CD4-positive, alpha-beta T cell treated with Interleukin-15 for 1 hour (primary cell): ENCODE measurements around the gene PIGL.
"Not testable (repeated sequence)": the region's sequence is repeated elsewhere in the genome, so short reads cannot be mapped to it uniquely, and the experiment has no call there.

Source experiments
- DNase-seq: peaks from one replicate; pipeline ENCODE4 v3.0.0-alpha.2; 2020

PIGL gene

DNA sequence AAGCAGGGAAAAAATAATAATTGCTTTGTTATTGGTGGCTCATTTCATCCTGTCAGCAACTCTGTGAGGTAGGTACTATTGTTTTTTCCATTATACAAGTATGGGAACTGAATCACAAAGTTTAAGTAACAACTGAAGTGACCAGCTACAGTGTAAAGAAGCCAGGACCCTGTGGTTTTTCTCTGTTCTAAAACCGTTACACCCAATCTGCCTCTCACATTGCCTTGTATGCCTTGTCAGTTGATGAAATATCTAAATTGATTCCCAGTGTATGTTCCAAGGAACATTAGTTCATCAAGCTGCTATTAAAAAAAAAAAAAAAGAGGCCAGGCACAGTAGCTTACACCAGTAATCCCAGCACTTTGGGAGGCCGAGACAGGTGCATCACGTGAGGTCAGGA lies 5.4 kb downstream of the PIGL start:
- no peak for DNase-seq

DNA sequence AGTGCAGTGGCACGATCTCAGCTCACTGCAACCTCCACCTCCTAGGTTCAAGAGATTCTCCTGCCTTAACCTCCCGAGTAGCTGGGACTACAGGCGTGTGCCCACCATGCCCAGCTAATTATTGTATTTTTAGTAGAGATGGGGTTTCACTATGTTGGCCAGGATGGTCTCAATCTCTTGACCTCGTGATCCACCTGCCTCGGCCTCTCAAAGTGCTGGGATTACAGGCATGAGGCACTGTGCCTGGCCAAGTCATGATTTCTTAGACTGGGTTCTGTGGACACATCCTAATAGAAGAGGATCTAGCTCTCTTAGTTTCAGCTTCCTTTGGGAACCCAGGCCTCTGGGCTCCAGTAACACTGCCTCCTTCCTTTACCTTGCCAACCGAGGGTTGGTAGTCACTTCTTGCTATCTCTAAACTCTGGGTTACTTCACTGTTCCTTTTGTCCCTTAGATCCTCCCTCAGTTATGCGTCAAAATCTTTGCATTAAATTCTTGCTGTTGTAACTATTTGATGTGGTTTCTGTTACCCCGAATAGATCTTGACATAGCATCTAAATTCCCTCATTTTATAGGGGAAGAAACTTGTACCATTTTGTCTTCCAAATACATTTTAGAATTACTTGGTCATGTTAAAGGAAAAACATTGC lies 13.0 kb downstream of the PIGL start:
- not testable (repeated sequence) for DNase-seq

DNA sequence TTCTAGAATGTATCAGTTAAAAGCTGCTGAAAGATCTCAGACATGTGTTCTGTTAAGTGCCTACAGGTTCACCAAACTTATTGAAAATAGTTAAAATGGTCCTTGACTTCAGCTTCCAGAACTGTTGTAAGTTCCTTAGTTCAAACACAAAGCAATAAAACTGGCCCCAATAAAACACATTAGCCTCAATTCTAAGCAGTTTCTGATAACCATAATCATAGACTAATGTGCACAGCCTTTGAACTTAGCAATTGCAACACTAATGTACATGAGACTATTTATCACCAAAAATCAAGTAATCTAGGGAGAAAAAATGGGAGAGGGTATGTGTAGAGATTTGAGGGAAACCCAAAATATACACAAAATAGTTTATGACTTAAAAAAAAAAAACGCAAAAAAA lies 15.4 kb downstream of the PIGL start:
- DNase-seq = no peak

DNA sequence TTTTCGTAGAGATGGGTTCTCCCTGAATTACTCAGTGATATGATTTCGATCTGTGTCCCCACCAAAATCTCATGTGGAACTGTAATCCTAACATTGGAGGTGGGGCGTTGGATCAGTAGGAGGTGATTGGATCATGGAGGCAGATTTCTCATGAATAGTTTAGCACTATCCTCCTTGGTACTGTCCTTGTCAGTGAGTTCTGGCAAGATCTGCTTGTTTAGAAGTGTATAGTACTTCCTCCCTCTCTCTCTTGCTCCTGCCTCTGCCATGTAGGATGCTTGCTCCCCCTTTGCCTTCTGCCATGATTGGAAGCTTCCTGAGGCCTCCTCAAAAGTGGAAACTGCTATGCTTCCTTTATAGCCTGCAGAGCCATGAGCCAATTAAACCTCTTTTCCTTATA lies 22.9 kb downstream of the PIGL start:
- DNase-seq = no peak

- no peak for DNase-seq
Measured at GRCh38 chr17:16241906-16242399, 24.9 kb downstream of the PIGL start.

DNA sequence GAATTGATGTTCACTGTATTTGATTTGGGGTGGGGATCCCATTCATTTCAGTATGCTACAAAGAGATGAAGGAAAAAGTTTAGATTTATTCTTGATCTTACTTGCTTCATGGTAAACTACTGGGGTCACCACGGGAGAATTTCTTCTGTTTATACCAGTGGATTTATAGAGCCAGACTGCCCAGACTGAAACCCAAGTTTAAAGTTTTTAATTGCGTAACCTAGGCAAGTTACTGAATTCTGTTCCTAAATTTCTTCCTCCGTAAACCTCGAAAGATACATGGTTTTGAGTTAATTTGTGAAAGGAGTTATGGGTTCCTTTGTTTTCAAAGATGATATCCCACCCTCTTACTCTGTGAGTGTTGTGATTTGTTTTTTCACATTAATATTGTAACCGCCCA lies 26.4 kb downstream of the PIGL start:
- DNase-seq = no peak

GRCh38 chr17:16243801-16244567 lies 27.0 kb downstream of the PIGL start:
- DNase-seq = no peak

- DNase-seq = no peak
Measured at GRCh38 chr17:16247586-16247984, 30.6 kb downstream of the PIGL start.

DNA sequence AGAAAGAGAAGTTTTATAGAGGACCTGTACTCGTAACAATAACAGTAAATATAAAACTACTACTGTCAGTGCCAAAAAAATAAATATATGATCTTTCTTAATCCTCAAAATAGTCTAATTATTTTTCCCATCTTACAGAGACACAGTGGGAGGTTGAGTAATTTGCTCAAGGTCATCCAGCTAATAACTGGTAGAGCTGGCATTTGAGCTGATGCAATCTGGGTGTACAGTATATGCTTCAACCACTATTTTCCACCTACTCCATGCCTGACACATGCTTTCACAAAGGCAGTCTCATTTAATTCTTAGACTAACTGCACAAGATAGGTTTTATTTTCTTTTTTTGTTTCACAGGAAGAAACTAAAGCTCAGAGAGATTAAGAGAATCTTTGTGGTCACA lies 33.6 kb downstream of the PIGL start:
- DNase-seq = no peak

DNA sequence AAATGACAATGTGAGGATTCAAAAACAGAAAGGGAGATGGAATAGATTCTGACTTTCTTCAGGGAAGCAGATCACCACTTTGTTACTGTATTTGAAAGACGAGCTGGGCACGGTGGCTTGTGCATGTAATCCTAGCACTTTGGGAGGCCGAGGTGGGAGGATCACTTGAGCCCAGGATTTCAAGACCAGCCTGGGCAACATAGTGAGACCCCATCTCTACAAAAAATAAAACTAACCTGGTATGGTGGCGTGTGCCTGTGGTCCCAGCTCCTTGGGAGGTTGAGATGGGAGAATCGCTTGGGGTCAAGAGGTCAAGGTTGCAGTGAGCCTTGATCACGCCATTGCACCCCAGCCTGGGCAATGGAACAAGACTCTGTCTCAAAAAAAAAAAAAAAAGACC lies 34.0 kb downstream of the PIGL start:
- no peak for DNase-seq

- no peak for DNase-seq
Measured at GRCh38 chr17:16251556-16251955, 34.5 kb downstream of the PIGL start.

DNA sequence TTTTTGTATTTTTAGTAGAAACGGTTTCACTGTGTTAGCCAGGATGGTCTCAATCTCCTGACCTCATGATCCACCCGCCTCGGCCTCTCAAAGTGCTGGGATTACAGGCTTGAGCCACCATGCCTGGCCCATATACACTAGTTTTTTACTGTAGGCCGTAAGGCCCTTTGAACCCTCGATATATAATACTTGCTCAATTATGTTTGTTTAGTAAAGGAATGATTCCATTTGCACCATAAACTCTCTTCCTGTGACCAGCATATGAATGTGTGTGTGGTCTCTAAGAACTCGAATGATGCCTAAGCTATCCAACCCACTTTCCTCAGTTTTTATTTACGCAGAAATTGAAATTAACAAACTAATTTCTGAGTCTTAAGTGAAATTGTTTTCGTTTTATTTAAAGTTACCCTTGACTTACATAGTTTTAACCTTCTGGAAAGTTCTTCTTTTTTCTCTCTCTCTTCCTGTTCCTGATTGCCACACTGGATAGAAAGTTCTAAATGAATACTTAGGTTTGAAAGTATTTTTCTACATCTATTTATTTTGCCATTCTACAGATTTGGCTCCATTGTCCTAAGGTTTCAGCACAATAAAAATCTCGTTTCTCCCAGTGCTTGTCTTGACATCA lies 37.9 kb downstream of the PIGL start:
- DNase-seq = no peak

DNA sequence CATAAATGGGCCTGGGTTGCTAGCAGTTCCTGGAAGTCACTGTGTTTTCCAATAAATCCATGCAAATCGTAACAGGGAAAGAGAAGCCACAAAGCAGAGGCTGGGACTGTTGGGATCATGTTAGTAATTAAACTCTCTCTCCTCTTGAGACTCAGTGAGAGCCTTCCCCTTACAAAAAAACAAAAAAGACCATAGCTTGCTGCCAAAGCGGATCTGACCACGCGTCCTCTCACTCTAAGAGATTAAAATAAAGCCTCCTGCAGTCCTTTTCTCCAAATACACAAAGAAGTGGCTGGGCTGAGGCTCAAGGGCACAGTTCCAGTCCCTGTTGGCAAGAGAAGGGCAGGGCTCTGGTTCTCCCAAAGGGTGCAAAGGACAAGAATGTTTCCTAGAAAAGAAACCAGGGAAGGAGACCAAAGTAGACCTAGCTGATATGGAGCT lies 38.5 kb downstream of the PIGL start:
- no peak for DNase-seq

GRCh38 chr17:16258901-16259300 lies 41.9 kb downstream of the PIGL start:
- no peak for DNase-seq

DNA sequence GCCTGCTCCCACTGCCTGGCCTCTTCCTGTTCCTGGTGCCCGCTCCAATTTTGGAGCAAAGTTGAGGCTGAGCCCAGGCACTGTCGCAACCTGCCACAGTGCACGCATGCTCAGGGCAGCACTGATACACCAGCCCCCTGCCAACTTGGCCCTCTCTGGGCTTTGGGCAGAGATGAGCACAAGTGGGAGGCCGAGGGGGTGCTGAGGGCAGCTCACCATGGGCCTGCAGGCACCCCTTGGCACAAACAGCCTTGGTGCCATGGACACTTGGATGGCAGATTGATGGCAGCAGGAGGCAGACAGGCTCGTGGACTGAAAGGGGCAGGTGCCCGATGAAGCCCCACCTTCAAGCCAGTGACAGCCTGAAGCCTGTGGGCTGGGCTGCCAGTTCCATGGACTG lies 42.9 kb downstream of the PIGL start:
- no peak for DNase-seq

GRCh38 chr17:16261049-16261448 lies 44.0 kb downstream of the PIGL start:
- DNase-seq = no peak

DNA sequence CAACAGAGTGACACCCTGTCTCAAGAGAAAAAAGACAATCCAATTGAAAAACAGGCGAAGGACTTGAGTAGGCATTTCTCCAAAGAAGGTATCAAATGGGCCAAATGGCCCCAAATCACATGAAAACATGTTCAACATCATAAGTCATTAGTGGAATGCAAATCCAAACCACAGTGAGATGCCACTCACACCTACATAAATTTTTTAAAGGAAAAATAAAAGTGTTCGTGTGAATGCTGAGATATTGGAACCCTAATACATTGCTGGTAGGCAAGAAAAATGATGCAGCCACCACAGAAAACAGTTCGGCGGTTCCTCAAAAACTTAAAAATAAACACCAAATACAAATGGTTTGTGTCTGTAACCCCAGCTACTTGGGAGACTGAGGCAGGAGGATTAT lies 45.2 kb downstream of the PIGL start:
- no peak for DNase-seq

DNA sequence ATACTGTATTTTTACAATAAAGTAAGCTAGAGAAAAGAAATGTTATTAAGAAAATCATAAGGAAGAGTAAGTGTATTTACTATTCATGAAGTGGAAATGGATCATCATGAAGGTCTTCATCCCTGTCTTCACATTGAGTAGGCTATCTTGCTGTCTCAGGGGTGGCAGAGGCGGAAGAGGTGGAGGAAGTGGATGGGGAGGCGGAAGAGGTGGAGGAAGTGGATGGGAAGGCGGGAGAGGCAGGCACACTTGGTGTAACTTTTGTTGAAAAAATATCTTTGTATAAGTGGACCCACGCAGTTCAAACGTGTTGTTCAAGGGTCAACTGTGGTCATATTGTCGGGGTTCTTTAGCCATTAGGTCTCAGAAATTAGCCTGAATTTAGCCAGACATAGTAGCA lies 50.2 kb downstream of the PIGL start:
- DNase-seq = no peak

GRCh38 chr17:16269658-16270057 lies 52.6 kb downstream of the PIGL start:
- DNase-seq = no peak

GRCh38 chr17:16272111-16272840 lies 55.3 kb downstream of the PIGL start:
- DNase-seq = no peak

- DNase-seq = no peak
Measured at GRCh38 chr17:16273499-16273898, 56.5 kb downstream of the PIGL start.

- no peak for DNase-seq
Measured at GRCh38 chr17:16273929-16274339, 56.9 kb downstream of the PIGL start.

DNA sequence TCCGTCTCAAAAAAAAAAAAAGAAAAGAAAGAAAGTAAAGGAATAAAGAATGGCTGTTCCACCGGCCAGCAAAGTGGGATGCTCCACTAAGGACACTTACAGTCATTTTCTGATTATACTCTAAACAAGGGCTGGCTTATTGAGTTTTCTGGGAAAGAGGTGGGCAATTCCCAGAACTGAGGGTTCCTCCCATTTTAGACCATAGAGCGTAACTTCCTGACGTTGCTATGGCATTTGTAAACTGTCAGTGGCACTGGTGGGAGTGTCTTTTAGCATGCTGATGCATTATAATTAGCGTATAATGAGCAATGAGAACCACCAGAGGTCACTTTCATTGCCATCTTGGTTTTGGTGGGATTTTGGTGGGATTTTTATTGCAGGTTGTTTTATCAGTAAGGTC lies 58.0 kb downstream of the PIGL start:
- no peak for DNase-seq
